Fibroblast of pulmonary artery (primary cell): ENCODE data around the gene PRCP.

Experiments used
- DNase-seq: peaks from one replicate; pipeline ENCODE4 v3.0.0-alpha.2; 2010; ENCODE audit warnings: low read depth
- H3K4me3 ChIP-seq: replicated peaks from 2 replicates; pipeline ENCODE4 v1.5.1; 2011; ENCODE audit warnings: low read depth, mild to moderate bottlenecking, control low read depth, low read length, moderate library complexity
- TF ChIP-seq, protein P1 (sequence below): IDR thresholded peaks from 2 replicates; pipeline ENCODE4 v1.5.1; 2011; ENCODE audit warnings: mild to moderate bottlenecking, control low read depth, low read length, inconsistent platforms; ENCODE audit errors: missing control alignments

The PRCP gene

DNA sequence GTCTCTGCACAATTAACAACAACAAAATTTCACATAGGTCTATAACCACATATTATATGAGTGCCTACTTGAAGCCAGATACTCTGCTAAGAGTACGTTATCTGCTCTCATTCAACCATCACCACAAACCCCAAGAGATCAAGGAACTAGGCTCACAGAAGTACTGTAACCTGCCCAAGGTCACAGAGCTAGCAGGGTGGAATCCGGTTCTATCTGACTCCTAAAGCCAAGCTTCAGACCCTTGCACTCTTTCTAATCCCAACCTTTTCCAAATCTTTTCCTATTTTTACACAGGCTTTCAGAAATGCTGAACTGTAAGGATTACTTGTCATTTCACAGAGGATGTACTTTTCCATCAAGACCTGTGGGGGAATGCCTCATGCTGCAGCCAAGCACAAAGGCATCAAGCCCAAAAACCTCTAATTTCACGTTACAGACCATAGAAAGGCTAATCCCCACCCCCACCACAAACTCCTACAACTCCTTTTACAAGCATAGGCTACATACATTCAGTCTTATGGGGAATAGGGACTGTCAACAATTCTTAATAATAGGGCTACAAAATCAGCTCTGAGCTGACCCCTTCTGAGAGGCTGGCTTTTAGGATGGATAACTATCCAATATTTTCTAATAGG is 927 bp downstream of the PRCP start:
- TF ChIP-seq, protein P1, sequence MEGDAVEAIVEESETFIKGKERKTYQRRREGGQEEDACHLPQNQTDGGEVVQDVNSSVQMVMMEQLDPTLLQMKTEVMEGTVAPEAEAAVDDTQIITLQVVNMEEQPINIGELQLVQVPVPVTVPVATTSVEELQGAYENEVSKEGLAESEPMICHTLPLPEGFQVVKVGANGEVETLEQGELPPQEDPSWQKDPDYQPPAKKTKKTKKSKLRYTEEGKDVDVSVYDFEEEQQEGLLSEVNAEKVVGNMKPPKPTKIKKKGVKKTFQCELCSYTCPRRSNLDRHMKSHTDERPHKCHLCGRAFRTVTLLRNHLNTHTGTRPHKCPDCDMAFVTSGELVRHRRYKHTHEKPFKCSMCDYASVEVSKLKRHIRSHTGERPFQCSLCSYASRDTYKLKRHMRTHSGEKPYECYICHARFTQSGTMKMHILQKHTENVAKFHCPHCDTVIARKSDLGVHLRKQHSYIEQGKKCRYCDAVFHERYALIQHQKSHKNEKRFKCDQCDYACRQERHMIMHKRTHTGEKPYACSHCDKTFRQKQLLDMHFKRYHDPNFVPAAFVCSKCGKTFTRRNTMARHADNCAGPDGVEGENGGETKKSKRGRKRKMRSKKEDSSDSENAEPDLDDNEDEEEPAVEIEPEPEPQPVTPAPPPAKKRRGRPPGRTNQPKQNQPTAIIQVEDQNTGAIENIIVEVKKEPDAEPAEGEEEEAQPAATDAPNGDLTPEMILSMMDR: no peak
- H3K4me3 ChIP-seq: peak overlapping the region; percentile 87
- no peak for DNase-seq

DNA sequence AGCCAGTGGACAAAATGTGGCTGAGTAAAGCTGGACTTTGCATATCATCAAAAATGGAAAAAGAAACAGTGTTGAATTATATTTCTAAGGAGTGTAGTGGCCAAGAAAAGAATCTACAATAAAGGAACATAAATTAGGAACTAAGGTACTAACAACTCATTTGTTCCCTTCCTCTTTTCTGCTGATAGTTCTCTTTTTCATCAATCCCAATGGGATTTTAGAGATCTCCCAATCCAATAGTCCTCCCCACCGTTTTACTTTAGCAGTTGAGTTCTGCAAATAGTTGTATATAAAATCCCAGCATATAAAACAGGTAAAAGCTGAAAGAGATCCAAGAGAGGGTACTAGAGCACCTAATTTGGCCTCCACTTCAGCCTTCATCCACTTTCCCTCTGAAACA is 2.0 kb downstream of the PRCP start:
- no peak for DNase-seq
- TF ChIP-seq, protein P1: no peak
- H3K4me3 ChIP-seq: no peak overlapping the region

DNA sequence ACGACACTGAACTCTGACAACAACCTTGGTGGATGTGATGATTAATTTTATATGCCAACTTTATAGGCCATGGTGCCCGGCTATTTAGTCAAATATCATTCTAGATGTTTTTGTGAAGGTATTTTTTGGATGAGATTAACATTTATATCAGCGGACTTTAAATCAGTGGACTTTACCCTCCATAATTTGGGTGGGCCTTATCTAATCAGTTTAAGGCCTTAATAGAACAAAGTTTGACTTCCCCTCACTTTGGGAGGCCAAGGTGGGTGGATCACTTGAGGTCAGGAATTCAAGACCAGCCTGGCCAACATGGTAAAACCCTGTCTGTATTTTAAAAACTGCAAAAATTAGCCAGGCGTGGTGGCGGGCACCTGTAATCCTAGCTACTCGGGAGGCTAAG is 4.0 kb downstream of the PRCP start:
- no peak overlapping the region for H3K4me3 ChIP-seq
- TF ChIP-seq, protein P1: no peak
- no peak for DNase-seq

DNA sequence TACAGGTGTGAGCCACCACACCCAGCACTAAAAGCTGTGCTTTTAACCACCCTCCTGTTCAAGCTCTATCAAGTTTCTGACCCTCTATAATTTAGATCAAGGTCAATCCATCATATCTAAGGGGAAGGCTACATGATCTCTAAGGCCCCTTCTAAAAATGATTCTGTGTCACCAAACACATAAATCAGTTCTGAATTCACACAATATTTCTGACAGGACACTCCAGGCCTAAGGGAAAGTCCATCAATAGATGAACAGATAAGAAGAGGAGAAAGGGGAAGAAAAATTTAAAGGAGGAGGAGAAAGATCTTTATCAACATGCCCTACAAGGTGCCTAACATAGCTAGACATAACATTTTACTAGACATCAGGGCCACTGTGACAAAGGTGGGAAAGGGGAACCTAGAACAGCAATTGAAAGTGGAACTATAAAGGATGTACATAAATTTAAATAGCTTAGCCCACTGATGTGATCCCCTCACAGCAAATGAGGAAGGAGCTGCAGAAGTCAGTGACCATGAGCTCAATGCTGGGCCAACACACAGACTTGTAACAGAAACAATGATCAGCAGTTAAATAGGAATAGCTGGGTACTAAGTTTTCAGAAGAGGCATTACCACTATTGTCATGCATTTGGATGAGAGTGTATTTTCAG is 4.7 kb downstream of the PRCP start:
- H3K4me3 ChIP-seq: no peak overlapping the region
- TF ChIP-seq, protein P1: no peak
- no peak for DNase-seq

DNA sequence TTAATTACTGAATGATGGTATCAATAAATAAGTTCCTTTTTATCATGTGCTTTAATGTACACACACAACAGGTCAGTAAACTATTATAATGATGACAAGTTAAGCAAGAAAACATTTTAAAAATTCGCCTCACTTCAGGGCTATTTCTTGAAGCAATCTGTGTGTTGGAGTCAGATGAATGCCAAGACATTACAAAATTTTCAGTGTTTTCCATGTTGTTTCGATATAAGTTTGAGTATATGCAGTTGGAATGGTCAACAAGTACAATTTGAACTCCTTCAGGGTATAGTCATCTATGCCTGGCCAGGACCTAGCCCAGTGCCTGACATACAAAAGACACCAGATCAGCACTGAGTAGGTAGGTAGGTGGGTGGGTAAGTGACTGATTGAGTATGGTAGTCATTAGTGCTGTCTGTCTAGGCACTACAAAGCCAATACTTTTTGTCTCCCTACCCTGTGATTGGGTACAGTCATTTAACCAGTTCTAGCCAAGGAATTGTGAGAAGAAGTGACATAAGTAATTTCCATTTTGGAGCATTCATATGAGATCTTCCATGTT is 7.5 kb downstream of the PRCP start:
- no peak overlapping the region for H3K4me3 ChIP-seq
- DNase-seq: no peak
- TF ChIP-seq, protein P1: no peak

DNA sequence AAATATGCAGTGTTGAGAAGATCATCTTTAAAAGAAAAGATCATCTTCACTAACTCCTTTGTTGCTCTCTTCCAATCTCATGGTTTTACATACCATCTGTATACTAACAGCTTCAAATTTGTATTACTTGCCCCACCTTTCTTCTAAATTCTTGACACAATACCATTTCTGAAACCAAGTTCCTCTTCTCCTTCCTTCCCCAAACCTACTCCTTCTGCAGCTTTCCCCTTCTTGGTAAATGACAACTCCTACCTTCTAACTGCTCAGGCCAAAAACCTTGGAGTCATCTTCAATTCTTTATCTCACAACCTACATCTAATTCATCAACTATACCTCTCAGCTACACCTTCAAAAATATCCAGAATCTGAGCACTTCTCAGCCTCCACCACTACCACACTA is 9.3 kb downstream of the PRCP start:
- H3K4me3 ChIP-seq: no peak overlapping the region
- TF ChIP-seq, protein P1: no peak
- DNase-seq: no peak
